Measurements from ENCODE around the gene CDAN1.

GRCh38 chr15:42772901-42773300 lies 36.0 kb upstream of the CDAN1 start:
- TF ChIP-seq YY1 (IDR thresholded peaks at IDR 0.05; ENCODE audit: insufficient read depth, insufficient read length) (no peak), SUZ12 (IDR thresholded peaks at IDR 0.05; ENCODE audit: extremely low read depth, insufficient read depth, insufficient read length) (no peak)

All from NT2/D1 (cell line).